HG03378 (cell line): ENCODE measurements around the gene RBM45.

Experiments
- ATAC-seq: cut with Tn5 transposase; IDR thresholded peaks from one replicate; pipeline ENCODE4 v1.9.1; 2021; ENCODE audit warnings: mild to moderate bottlenecking, moderate library complexity; ENCODE audit not compliant: unreplicated experiment

RBM45 gene

DNA sequence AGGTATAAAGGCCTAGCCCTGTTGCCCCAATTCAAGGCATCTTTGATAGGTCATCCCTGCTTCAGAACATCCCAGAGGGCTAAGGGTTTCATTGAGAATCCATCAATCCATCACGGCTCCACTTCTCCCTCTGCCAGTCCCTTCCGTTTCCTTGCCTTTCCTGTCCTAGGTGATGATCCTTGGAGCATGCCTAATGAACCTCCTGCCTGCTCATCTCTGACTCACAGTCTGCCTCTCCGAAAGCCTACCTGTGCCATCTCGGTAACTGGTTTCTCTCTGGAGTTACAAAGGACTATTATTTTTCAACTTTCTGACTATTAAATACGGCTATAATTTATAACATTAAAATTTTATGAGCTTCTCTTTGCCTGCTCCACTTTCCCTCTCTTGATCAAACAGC is 45.3 kb downstream of the RBM45 start:
- no peak for ATAC-seq

DNA sequence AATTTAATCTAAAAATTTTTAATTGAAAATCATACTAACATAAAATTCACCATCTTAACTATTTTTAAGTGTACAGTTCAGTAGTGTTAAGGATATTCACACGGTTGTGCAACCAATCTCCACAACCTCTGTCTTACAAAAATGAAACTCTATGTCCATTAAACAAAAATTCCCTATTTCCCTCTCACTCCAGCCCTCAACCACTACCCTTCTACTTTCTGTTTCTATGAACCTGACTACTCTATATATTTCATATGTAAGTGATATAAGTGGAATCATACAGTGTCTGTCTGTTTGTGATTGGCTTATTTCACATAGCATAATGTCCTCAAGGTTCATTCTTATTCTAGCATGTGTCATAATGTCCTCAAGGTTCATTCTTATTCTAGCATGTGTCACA is 47.7 kb downstream of the RBM45 start:
- ATAC-seq: no peak

DNA sequence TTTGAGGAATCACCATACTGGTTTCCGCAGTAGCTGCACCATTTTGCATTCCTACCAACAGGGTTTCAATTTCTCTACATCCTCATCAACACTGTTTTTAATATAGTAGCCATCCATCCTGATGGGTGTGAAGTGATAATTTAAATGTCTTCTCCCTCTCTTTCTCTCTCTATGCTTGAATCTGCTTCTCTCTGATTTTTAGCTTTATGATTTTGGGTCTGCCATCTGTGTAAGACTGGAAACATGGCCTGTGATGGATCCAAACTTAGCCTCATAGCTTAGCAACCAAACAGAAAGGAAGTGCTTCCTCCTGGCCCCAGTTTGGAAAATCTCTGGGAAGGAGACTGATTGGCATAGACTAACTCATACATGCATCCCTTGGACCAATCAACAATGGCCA is 48.4 kb downstream of the RBM45 start:
- ATAC-seq: no peak

DNA sequence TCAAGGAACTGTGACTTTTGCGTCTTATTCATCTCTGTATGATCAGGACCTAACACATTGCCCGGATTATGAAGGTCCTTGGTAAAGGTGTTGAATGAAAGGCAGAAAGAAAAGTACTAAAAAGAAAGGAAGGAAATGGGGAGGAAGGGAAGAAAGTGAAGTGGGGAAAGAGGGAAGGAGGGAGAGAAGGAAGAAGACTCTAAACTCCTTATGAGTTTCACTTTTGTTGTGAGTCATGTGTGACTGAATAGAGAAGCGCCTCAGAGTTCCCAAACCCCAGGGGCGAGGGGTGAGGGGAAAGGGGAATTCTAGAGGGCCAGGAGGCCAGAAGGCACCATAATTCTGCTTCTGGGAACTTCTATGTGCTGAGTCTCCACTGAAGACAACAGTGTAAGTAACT is 51.2 kb downstream of the RBM45 start:
- no peak for ATAC-seq

DNA sequence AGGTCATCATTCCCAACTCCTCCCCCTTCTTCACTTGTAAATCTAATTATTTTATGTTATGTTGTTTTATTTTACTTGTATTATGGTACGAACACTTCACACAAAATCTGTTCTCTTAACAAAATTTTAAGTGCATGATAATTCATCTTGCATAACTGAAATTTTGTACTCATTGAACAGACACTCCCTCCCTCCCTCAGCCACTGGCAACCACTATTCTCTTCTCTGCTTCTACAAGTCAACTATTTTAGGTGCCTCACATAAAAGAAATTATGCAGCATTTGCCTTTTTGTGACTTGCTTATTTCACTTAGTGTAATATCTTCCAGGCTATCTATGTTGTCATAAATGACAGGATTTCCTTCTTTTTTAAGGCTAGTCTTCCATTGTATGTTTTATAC is 51.7 kb downstream of the RBM45 start:
- ATAC-seq: no peak

DNA sequence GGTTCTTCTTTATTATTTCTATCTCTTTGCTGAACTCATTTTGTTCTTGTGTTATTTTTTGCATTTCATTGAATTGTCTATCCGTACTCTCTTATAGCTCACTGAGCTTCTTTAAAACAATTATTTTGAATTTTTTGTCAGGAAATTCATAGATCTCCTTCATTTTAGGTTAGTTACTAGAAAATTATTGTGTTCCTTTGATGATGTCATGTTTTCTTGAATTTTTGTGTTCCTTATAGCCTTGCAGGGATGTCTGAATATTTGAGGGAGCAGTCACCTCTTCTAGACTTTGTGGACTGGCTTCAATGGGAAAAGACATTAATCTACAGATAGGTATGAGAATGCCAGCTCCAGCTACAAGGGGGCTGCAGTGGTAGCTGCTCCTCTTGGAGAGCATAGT is 61.4 kb downstream of the RBM45 start:
- ATAC-seq: no peak

DNA sequence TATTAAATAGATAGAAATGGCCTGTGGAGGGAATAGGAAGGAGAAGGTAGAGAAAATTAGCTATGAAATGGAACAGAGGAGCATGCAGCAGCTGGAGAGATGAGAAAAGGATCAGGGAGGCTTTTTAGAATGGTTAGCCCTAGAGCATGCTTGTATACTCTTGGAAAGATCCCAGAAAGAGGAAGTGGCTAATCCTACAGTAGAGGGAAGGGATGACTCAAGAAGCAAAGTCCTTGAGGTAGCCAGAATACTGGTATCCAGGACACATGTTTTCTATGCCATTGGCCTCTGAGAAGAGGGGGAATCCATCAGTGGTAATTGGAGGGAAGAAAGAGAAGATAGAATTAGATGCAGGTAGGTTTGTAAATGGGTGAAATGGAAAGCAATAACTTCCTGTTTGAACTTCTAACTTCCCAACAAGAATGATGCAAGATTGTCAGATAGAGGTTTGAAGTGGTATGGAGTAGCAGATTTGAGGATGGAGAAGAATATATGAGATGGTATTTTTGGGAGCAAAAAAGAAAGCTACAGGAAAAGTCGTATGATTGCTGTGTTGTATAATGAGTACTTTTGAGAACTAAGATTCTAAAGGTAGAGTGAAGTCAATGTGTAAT is 64.9 kb downstream of the RBM45 start:
- ATAC-seq: no peak
